DMS153 treated with DMSO at 0.1 percent for 48 hours (cell line): ENCODE data around the gene PRX.
"Not testable (repeated sequence)": the region's sequence is repeated elsewhere in the genome, so short reads cannot be mapped to it uniquely, and the experiment has no call there.

Experiments used
- DNase-seq: peaks from one replicate; lab custom pipeline; 2025; ENCODE audit not compliant: unreplicated experiment; lab: John Stamatoyannopoulos, UW

Gene PRX

DNA sequence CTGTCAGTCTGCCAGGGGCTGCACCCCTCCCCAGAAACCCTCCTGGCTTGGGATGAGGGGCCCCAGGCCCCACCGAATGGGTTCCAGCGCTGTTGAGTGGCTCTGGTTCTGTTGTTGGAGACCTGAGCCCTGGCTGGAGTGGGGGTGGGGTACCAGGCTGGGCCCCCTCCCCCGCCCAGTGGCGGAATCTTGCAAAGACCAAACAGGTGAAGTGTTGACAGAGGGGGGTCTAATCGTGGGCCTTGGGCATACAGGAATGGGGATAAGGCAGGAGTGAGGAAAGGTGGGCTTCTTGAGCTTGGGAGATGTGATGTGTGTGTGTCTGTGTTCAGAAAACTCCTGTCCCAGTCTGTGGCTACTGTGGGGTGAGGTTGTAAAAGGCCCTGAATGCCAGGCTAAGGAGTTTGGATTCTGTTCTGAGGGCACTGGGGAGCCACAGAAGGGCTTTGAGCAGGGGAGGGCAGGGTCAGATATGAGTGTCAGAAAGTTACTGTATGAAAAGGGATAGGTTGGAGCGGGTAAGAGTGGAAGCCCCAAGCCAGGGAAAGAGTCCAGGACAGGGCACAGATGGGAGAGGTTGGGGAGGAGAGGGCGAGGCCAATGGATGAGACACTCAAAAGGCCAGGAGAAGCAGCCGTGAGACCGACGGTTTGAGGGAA is 23.0 kb downstream of the PRX start, which contains the start of gene HIPK4:
HIPK4 (minus strand) TSS at position 98 of the 659 bp plus-strand sequence. CDS start 279 bp downstream, outside the sequence.
- DNase-seq: no peak

DNA sequence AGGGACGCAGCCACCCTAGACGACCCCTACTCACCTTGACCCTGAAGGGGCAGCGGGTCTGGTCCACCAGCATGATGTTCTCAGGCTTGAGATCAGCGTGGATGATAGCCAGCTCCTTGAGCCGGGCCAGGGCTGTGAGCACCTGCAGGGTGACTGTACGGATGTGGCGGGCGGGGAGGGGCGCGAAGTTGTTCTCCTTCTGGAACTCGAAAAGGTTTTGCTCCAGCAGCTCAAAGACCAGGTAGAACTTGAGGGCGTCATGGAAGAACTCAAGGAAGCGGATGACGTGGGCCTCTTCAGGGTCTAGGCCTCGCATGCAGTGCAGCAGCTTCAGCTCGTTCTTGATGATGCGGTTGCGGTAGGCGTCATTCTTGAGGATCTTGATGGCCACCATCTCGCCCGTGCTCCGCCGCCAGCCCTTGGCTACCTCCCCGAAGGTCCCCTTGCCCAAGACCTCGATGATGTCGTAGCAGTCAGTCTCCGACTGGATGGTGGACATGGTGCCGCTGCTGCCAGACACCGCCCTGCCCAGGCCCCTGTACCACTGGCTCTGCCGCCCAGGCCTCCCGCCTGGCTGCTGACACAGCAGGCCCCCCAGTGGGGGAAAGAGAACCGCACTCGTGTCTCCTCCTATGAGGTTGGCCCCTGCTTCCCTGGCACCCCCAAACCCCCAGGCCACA is 23.6 kb downstream of the PRX start:
- no peak for DNase-seq

DNA sequence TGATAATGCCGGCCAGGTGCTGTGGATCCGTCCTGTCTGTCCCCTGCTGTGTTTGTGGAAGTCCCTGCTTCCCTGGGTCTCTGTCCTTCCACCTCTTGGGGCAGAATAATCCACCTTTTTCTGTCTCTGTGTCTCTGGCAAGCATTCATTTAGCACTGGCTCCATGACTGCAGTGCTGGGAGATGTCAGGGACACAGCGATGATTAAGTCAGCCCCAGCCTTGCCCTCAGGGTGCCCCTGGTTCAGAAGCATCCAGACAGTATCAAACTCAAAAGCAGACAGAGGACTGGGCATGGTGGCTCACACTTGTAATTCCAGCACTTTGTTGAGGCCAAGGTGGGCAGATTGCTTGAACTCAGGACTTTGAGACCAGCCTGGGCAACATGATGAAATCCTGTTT is 24.7 kb downstream of the PRX start:
- DNase-seq: no peak

DNA sequence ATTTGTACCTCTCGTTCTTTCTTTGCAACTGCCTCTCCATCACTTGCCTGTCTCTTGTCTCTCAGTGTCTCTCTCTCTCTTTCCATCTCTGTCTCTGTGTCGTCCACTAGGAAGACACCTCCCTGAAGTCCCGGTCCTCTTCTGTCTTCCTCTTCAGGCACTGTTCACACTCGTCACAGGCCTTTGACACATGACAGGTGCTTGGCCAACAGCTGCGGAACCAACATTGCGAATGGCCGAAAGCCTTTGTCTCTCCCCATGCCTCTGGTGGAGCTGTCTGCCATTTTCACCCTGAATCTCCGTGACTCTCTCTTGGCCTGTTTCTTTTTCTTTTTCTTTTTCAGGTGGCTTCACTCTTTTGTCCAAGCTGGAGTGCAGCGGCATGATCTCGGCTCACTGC is 26.0 kb downstream of the PRX start:
- DNase-seq: no peak

DNA sequence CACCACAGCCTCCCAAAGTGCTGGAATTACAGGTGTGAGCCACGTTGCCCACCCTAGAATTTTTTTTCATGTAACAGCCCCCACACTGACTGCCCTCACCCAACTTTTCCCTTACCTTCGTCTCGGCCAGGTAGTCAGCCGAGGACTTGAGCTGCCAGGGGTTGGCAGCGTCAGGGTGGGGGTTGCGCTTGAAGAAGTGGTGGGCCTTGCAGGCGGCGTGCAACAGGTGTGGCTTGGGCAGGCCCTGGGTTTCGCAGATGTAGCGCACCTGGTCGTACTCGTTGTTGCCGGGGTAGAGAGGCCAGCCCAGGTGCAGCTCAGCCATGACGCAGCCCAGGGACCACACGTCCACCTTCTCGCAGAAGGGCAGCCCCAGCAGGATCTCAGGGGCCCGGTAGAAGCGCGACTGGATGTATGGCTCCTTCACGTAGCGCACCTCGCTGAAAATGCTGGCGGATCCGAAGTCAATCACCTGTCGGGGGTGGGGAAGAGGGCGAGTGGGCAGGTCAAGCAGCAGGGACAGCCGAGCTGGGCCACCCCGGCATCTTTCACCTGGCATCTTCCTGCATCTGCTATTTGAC is 29.4 kb downstream of the PRX start:
- no peak for DNase-seq

DNA sequence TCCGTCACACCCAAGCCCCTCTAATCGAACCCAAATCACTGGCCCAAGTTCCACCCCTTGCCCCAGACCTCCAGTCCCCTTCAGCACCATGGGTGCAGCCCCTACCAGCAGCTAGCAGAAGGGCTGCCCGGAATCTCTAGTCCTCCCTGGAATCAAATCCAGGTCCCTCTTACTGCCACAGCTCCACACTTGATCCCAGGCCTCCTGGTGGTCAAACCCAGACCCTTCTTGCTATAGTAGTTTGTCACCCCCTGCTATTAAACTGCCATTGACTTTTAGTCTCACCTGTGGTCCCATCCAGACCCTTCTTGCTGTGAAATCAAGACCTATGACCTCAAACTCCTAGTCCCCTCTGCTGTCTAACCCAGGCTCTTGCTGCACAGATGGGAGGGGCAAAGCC is 31.9 kb downstream of the PRX start:
- DNase-seq: no peak

DNA sequence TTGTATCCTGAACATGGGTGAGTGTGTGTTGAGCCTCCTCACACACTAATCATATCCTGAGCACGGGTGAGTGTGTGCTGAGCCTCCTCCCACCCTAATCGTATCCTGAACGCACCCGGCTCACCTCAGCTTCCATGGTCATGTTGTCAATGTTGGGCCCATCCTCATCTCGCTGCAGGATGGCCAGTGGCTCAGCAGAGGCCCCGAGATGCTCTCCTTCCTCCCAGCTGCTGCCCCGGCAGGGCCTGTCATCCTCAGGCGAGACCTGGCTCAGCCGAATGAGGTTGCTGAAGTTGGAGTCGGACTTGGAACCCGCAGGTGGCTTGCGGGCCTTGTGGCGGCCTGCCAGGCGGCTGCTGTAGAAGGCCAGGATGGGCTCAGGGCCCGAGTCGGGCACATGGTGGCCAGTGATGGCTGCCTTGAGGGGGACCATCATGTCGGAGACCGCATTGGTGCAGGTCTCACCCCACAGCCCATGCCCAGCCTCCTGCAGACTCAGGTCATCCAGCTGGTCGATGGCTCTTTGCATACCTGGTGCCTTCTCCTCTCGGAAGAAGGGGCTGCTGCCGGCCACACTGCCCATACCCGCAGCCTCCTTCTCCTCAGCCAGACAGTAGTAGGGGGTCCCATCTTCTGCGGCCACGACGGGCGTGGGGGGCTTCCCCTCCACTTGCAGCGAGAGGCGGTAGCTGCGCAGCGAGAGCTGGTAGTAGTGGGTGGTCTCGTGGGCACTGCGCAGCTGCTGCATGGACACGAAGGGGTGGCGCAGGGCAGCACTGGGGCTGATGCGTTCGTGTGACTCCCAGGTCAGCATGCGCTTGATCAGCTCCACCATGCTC is 32.8 kb downstream of the PRX start:
- DNase-seq: no peak

DNA sequence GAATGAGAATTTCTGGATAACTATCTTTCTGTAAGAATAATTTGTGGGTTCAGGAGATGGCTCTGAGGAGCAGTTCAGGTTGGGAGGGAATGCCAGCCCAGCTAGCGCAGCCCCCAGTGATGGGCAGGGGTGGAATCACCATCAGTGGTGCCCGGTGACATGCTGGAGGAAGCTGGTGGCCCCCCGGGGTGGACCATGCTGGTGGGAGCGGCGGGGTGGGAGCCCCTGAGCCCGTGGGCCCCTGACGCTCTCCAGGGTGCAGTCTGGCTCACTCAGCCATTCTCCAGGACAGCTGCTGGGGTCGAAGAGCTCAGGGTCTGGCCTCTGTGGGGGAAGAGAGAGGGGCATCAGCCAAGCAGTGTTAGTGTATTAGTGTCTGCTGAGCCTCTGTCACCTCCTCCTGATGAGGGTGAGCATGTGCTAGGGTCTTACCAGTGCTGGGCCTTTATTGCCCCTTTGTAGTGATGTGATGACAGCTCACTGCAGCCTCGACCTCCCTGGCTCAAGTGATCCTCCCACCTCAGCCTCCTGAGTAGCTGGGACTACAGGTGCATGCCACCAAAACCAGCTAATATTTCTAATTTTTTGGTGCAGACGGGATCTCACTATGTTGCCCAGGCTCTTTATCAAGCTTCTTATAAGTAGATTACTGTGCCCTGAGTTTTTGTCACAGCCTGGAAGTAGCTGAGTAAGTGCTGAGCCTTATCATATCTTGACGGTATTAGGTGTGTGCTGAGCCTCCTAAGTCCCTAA is 33.6 kb downstream of the PRX start:
- DNase-seq: no peak

DNA sequence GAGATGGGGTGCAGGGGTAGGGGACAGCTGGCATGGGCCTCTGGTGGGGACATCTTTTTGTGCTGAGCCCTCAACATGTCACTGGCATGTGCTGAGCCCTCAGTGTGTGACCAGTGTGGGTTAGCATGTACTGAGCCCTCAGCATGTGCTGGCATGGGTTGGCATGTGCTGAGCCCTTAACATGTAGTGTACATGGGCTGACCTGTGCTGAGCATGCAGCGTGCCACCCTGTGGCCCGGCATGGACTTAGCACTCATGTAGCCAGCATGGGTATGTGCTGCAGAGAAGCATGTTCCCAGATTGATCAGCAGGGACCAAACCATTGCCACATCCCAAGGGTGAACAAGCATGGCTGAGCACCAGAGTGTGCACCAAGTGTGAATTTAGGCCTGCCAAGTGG is 34.7 kb downstream of the PRX start:
- no peak for DNase-seq

DNA sequence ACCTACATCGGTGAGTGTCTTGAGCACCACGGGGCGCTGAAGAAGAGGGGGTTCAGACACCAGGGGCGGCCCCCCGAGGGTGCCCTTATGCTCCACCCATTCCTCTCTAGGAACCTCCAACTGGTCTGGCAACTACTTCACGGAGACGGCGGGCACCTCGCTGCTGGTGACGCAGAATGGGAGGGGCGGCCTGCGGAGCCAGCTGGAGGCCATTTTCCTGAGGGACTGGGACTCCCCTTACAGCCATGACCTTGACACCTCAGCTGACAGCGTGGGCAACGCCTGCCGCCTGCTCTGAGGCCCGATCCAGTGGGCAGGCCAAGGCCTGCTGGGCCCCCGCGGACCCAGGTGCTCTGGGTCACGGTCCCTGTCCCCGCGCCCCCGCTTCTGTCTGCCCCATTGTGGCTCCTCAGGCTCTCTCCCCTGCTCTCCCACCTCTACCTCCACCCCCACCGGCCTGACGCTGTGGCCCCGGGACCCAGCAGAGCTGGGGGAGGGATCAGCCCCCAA is 35.2 kb downstream of the PRX start:
- no peak for DNase-seq

DNA sequence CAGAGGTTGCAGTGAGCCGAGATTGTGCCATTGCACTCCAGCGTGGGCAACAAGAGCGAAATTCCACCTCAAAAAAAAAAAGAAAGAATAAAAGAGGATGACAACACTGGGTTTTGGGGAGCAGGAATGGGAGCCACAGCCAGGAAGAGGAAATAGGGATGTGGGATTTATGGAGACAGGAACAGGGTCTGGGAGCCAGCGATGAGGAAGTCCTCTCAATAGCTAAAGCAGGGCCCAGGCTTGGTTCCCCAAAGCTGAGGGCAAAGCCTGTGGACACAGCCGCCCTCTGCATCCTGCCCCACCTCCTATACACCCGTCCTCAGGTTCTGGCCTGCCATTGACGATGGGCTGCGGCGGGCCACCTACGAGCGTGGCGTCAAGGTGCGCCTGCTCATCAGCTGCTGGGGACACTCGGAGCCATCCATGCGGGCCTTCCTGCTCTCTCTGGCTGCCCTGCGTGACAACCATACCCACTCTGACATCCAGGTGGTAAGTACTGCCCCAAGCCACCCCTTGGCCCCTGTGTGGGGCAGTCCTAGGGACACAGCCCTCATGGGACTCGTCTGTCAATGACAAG is 36.8 kb downstream of the PRX start:
- no peak for DNase-seq

DNA sequence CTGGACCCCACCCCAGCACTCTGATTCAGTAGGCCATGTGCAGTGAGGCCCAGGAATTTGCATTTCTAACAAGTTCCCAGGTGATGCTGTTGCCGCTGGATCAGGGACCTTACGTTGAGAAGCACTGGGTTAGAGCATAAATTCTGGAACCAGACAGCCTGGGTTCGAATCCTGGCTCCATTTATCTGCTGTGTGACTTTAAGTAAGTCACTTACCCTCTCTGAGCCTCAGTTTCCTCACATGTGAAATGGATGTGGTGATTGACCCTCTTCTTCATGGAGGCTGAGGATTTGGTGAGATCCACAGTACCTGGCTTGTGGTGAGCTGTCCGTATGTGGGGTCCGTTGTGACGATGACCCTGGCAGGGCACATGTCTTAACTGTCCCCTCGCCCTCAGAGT is 39.1 kb downstream of the PRX start:
- no peak for DNase-seq

DNA sequence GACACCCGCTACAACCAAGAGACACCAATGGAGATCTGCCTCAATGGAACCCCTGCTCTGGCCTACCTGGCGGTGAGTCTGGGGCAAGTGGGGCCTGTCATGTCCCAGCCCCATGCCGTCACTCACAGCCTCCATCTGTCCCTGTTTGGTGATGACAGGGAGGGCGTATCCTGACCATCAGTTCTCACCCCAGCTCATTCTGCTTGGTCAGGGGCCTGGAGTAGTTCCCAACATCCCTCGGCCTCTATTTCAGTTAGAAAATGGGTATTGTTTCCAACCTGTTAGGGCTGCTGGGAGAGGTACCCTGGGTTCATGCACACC is 41.4 kb downstream of the PRX start:
- DNase-seq: no peak

DNA sequence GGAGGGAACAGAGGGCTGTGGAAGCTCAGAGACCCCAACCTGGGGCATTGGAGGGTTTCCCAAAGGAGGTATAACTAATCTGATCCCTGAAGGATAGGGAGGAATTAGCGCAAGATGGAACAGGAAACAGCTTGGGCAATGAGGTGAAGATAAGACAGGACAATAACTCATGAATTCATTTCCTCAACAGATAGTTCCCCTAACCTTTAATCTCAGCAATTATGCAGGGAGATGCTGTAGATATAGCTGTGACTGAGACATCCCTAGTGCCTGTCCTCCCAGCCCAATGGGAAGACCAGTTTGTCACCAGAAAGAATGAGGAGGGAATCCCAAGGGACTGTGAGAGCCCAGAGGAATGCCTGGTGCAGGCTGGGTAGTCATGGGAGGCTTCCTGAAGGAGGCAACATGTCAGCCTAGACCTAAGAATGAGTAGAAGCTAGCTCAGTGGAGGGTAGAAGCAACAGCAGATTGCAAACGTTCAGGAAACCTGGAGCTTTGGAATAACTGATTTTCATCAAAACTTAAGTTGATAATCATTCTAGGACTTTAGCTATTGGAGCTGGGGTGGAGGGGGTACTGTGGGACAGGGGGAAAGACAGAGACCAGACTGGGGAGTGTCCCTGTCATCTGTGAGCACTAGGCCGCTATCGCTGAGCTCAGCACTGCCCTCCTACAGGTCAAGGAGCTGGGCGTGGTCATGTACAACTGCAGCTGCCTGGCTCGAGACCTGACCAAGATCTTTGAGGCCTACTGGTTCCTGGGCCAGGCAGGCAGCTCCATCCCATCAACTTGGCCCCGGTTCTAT is 42.0 kb downstream of the PRX start:
- no peak for DNase-seq

DNA sequence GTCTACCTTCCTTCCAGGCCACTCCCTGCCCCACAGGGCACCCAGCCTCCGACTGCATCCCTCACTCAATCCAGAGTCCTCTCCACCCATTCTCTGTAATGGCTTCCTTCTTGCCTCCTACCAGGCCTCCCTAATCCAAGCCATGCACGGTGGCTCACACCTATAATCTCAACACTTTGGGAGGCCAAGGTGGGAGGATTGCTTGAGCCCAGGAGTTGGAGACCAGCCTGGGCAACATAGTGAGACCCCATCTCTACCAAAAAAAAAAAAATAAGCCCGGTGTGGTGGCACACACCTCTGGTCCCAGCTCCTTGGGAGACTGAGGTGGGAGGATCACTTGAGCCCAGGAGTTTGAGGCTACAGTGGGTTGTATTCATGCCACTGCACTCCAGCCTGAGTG is 42.9 kb downstream of the PRX start:
- not testable (repeated sequence) for DNase-seq

DNA sequence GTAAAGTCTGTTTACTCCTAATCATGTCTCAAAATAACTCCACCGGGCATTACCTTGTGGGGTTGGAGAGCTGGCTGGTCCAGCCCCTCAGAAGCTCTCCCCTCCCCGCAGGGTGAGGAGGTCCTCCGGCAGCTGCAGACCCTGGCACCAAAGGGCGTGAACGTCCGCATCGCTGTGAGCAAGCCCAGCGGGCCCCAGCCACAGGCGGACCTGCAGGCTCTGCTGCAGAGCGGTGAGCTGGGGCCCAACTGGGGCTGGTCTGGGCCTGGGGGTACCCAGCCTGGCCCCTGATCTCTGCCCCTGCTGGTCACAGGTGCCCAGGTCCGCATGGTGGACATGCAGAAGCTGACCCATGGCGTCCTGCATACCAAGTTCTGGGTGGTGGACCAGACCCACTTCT is 43.4 kb downstream of the PRX start:
- DNase-seq: no peak

DNA sequence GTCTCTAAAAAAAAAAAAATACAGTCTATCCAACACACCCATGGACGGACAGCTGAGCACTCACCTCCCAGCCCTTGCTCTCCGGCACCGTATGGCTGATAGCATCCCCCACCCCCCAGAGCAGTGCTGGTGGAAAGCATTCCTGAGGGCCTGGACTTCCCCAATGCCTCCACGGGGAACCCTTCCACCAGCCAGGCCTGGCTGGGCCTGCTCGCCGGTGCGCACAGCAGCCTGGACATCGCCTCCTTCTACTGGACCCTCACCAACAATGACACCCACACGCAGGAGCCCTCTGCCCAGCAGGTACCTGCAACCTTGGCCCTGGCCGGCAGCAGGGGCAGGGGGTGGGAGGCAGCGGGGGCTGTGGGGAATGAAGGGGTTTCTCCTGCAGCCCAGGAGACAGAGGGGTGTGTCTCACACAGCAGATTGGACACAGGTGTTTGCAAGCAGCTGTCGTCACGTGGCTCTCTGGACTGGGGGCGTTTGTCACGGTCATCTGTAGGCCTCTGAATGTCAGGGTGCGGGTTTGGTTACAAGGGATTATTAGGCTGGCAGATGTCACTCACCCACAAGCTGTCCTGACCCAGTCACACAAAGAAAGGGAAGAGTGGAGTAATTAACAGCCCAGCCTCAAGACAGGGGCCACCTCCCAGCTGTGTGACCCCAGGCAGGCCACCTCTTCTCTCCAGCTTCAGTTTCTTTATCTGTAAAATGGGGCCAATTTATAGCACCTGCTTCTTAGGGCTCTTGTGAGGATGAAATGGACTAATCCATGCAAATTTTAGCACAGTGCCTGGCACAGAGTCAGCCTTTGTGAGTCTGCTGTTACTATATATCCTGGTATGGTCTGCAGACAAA is 45.4 kb downstream of the PRX start:
- DNase-seq: no peak

DNA sequence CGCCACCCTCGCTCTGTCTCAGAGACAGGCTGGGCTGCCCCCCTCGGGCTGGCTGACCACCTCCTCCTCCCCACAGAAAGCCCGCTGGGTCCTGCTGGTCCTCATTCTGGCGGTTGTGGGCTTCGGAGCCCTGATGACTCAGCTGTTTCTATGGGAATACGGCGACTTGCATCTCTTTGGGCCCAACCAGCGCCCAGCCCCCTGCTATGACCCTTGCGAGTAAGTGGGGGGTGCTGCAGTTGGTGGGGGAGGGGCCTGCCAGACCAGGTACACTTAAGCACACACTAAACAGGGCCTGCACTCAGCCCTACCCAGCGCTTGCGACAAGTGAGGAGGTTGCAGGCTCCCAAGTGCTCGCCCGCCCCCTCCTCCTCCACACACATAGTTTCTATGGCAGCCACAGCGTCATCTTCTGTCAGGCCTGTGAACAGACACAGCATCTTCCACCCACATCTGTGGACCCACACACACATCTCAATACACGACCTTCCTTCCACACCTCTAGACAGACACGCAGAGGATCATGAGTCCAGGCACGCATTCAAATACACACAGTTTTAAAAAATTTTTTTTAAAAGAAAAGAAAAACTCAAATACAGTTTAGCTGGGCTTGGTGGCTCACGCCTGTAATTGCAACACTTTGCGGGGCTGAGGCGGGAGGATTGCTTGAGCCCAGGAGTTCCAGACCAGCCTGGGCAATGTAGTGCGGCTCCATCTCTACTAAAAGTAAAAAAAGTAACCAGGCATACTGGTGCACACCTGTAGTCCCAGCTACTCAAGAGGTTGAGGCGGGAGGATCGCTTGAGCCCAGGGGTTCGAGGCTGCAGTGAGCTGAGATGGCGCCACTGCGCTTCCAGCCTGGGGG is 46.2 kb downstream of the PRX start:
- DNase-seq: no peak
